IPS-18a (cell line): ENCODE data around the gene DNAH1.

Source experiments
- H3K27ac ChIP-seq: one replicate; pipeline ENCODE4 v1.5.1; 2013; ENCODE audit warnings: low read length
- H3K27me3 ChIP-seq: one replicate; pipeline ENCODE4 v1.6.1; 2013; ENCODE audit warnings: mild to moderate bottlenecking, low read length; ENCODE audit not compliant: control insufficient read depth, insufficient read depth
- H3K36me3 ChIP-seq: one replicate; pipeline ENCODE4 v1.6.1; 2013; ENCODE audit warnings: low read depth, low read length; ENCODE audit not compliant: control insufficient read depth
- H3K4me1 ChIP-seq: one replicate; pipeline ENCODE4 v1.6.1; 2013; ENCODE audit warnings: low read depth, low read length; ENCODE audit not compliant: control insufficient read depth
- H3K4me3 ChIP-seq: one replicate; pipeline ENCODE4 v1.5.1; 2013; ENCODE audit warnings: low read length
- H3K9ac ChIP-seq: one replicate; pipeline ENCODE4 v1.6.1; 2013; ENCODE audit warnings: mild to moderate bottlenecking, low read length, moderate library complexity
- H3K9me3 ChIP-seq: one replicate; pipeline ENCODE4 v1.6.1; 2013; ENCODE audit warnings: low read depth, low read length; ENCODE audit not compliant: control insufficient read depth

Gene DNAH1

DNA sequence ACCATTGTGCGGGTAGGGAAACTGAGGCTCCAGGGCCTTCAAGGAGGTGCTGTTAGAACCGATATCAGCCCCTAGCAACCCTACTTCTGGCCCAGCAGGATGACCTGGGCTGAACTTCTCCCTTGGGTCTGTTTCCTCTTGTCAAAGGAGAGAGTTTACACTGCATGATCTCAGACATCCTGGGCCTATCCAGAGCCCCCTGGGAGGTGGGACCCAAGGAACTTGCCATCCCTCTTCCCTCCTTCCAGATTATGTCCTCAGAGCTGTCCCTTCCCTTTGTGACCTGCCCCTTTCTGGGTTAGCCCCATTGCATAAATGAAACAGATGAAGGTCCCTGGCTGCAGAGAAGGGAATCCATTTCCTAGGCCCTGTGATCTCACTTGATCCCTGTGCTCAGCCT is 12.3 kb upstream of the DNAH1 start:
- no peak overlapping the region for H3K9ac ChIP-seq
- H3K4me1 ChIP-seq: peaks cover 14% of the 10 kb centered on the region
- H3K4me3 ChIP-seq: no peak overlapping the region
- H3K36me3 ChIP-seq: no peaks in the 10 kb centered on the region
- H3K27ac ChIP-seq: no peak overlapping the region
- no peaks in the 10 kb centered on the region for H3K27me3 ChIP-seq
- H3K9me3 ChIP-seq: no peaks in the 10 kb centered on the region

- no peak overlapping the region for H3K9ac ChIP-seq
- no peak overlapping the region for H3K4me3 ChIP-seq
- H3K36me3 ChIP-seq: no peaks in the 10 kb centered on the region
- H3K27ac ChIP-seq: no peak overlapping the region
- H3K27me3 ChIP-seq: no peaks in the 10 kb centered on the region
- no peaks in the 10 kb centered on the region for H3K4me1 ChIP-seq
- no peaks in the 10 kb centered on the region for H3K9me3 ChIP-seq
Observed at GRCh38 chr3:52305926-52306325, 10.2 kb upstream of the DNAH1 start.

DNA sequence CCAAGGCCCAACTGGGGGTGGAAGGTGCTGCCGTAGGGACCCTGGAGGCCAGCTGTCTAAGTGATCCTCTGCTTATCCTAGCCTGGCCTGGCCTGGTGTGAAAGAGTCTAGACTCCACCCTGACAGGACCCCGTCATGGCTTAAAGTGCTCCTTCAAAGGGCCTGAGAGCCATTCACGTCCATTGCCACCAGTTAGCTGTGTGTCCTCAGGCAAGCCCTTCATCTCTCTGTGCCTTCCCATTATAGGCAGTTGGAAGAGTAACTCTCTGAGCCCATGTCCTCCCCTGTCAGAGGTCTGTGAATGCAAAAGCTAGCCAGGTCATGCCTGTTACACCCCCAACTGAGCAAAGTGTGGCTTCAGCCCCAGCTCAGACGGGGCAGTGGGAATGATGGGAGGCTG is 9.1 kb upstream of the DNAH1 start:
- H3K36me3 ChIP-seq: no peaks in the 10 kb centered on the region
- H3K27me3 ChIP-seq: no peaks in the 10 kb centered on the region
- no peak overlapping the region for H3K4me3 ChIP-seq
- H3K4me1 ChIP-seq: no peaks in the 10 kb centered on the region
- no peak overlapping the region for H3K9ac ChIP-seq
- no peaks in the 10 kb centered on the region for H3K9me3 ChIP-seq
- H3K27ac ChIP-seq: no peak overlapping the region

DNA sequence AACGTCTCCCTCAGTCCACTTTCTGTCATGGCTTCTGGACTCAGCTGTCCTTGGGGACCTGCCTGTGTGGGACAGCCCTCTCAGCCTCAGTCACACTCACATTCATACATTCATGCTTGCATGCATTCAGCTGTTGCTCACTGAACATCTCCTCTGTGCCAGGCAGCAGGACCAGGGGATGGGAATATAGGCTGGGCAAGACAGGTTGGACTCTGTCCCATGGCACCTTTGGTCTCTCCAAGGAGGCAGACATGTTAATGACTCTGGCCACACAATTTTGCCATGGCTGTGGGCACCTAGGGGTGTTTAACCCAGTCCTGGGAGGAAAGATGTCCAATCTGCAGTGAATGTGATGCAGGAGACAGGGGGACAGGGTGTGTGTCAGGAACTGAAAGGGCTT is 7.8 kb upstream of the DNAH1 start:
- no peaks in the 10 kb centered on the region for H3K4me1 ChIP-seq
- H3K9ac ChIP-seq: no peak overlapping the region
- no peak overlapping the region for H3K4me3 ChIP-seq
- no peaks in the 10 kb centered on the region for H3K36me3 ChIP-seq
- no peaks in the 10 kb centered on the region for H3K9me3 ChIP-seq
- H3K27me3 ChIP-seq: no peaks in the 10 kb centered on the region
- H3K27ac ChIP-seq: no peak overlapping the region

DNA sequence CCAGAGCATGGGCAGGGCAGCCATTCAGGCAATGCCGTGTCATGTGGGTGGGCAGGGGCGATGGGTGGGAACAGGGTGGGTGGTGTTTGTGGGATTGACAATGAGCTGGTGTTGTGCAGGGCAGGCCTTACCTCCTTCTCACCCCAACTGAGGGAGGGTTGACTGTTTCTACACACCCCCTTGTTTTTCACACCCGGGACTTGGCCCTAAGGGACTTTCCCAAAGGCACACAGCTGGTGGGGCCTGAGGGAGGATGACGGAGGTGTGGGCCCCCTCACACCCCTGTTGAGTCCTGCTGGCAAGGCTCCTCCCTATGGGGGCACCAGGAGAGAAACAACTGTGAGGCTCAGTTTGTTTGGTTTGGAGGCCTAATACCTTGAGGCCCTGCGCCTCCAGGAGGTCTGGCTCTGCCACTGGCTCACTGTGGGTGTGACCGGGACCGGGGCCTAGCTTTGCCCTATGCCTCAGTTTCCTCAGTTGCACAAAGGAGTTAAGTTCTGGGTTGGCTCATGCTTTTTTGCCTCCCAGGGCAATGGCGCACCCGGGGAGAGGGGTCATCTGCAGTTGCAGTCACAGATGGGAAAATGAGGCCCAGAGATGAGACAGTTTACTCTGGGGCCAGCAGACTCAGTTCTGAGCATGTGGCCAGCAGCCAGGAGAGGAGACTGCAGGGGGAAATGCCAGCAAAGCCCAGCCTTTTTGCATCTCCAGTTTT is 5.1 kb upstream of the DNAH1 start:
- H3K4me1 ChIP-seq: no peaks in the 10 kb centered on the region

DNA sequence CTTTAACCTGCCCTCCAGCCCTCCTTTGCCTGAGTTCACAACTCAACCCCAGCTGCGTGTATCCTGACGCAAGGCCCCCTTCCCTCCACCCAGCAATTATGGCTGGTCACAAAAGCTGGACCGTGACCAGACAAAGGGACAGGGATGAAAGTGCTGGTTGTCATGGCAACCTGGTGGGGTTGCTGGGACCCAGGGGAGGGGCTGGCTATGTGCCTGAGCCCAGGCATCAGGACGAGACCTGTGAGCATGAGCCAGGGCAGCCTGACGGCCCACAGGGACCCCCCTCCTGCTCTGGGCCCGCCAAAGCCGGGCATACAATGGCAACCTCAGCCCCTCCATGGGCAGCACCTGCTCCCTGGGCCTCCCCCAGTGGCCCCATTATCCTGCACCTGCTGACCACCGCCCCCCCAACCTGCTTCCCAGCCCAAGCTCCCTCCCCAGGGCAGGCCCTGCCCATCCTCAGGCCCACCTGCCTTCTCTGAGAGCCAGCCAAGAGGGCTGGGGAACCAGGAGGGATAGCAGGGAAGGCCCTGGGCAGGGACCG is 4.5 kb upstream of the DNAH1 start:
- Histone ChIP-seq H3K36me3 (no peaks in the 10 kb centered on the region), H3K27ac (no peak overlapping the region)

More for the DNA sequence above, 5.1 kb upstream of the DNAH1 start:
- no peak overlapping the region for H3K9ac ChIP-seq
- H3K9me3 ChIP-seq: no peaks in the 10 kb centered on the region
- no peak overlapping the region for H3K4me3 ChIP-seq
- H3K36me3 ChIP-seq: no peaks in the 10 kb centered on the region
- H3K27ac ChIP-seq: no peak overlapping the region
- no peaks in the 10 kb centered on the region for H3K27me3 ChIP-seq

GRCh38 chr3:52313188-52313773 is 2.8 kb upstream of the DNAH1 start:
- no peaks in the 10 kb centered on the region for H3K36me3 ChIP-seq
- H3K4me3 ChIP-seq: no peak overlapping the region
- no peaks in the 10 kb centered on the region for H3K9me3 ChIP-seq
- H3K9ac ChIP-seq: no peak overlapping the region
- no peaks in the 10 kb centered on the region for H3K4me1 ChIP-seq
- H3K27me3 ChIP-seq: peaks cover 3% of the 10 kb centered on the region
- no peak overlapping the region for H3K27ac ChIP-seq

More for the DNA sequence above, 4.5 kb upstream of the DNAH1 start:
- Histone ChIP-seq H3K4me3 (no peak overlapping the region), H3K4me1 (no peaks in the 10 kb centered on the region), H3K9ac (no peak overlapping the region), H3K27me3 (no peaks in the 10 kb centered on the region), H3K9me3 (no peaks in the 10 kb centered on the region)

DNA sequence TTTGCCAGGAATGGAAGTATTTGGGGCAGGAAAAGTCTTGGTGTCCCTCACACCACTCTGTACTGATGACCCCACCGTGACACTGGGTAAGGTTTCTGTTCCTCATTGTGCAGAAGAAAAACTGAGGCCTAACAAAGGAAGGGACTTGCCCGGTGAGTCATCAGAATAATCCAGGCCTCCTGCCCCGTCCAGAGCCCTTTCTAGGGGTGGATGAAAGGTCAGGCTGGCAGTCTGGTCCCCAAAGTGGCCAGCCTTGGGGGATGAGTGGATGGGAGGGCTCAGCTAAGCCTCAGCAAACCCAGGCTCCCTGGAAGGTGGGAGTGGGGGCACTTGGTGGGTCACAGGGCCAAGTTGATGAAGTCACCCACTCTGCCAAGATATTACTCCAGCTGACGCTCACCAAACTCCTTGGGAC is 2.3 kb upstream of the DNAH1 start:
- Histone ChIP-seq H3K4me1 (no peaks in the 10 kb centered on the region), H3K9ac (no peak overlapping the region), H3K27ac (no peak overlapping the region)

DNA sequence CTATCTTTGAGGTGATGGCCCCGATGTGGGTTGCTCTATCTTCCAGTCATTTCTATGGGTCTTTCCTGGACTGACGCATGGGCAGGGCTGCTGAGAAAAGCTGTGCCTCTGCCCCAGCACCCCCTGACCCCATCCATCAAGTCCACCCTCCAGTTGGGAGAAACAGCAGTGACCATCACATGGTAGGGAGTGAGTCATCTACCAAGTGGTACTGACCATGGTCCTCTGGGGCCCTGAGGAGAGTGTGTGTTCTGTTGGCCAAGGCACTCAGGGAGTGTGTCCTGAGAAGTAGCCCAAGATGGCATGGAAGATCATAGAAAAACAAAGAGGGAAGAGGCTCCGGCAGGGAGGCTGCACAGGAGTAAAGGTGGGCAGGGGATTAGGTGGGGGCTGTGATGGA is 1.6 kb upstream of the DNAH1 start:
- no peak overlapping the region for H3K9ac ChIP-seq
- H3K4me3 ChIP-seq: no peak overlapping the region
- H3K27me3 ChIP-seq: peaks cover 15% of the 10 kb centered on the region
- no peaks in the 10 kb centered on the region for H3K4me1 ChIP-seq
- no peaks in the 10 kb centered on the region for H3K36me3 ChIP-seq
- H3K9me3 ChIP-seq: no peaks in the 10 kb centered on the region
- no peak overlapping the region for H3K27ac ChIP-seq

More for the DNA sequence above, 2.3 kb upstream of the DNAH1 start:
- no peak overlapping the region for H3K4me3 ChIP-seq
- peaks cover 8% of the 10 kb centered on the region for H3K27me3 ChIP-seq
- H3K9me3 ChIP-seq: no peaks in the 10 kb centered on the region
- H3K36me3 ChIP-seq: no peaks in the 10 kb centered on the region

DNA sequence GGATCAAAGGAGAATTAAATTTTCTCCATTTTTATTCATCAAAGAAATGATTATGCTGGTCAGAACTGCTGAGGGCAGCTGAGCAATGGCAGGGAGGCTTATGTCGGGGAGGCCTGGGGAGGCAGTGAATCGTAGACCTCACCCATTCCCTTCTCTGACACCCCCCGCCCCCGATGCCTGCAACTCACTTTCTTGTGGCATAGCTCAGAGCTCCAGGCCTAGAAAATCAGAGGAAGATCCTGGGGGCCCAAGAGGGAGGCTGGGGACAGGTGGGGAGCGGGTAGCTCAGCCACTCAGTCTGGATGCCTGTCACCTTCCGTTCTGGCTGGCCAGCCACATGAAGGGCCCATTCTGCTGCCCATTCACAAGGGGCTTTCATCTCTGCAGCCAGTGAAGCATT is 1.1 kb upstream of the DNAH1 start:
- H3K27me3 ChIP-seq: peaks cover 15% of the 10 kb centered on the region
- no peaks in the 10 kb centered on the region for H3K36me3 ChIP-seq
- H3K9me3 ChIP-seq: no peaks in the 10 kb centered on the region
- no peak overlapping the region for H3K27ac ChIP-seq
- no peak overlapping the region for H3K9ac ChIP-seq
- no peaks in the 10 kb centered on the region for H3K4me1 ChIP-seq
- no peak overlapping the region for H3K4me3 ChIP-seq

- no peaks in the 10 kb centered on the region for H3K9me3 ChIP-seq
- H3K36me3 ChIP-seq: no peaks in the 10 kb centered on the region
- no peak overlapping the region for H3K27ac ChIP-seq
- peaks cover 15% of the 10 kb centered on the region for H3K27me3 ChIP-seq
- no peaks in the 10 kb centered on the region for H3K4me1 ChIP-seq
- H3K4me3 ChIP-seq: peak overlapping the region; percentile 58
- no peak overlapping the region for H3K9ac ChIP-seq
Observed at GRCh38 chr3:52317208-52318000, 1.3 kb downstream of the DNAH1 start.
